ENCODE data around the gene EPB41L4B. TPM values are rescaled to one million over a fixed set of nuclear protein-coding genes. Genes with fewer than 3 reads are reported as not detected.

The EPB41L4B gene
- total RNA-seq, 6 experiments from 2014 or later = 0.33 to 0.37 (median 0.35) TPM; not detected in 2

DNA sequence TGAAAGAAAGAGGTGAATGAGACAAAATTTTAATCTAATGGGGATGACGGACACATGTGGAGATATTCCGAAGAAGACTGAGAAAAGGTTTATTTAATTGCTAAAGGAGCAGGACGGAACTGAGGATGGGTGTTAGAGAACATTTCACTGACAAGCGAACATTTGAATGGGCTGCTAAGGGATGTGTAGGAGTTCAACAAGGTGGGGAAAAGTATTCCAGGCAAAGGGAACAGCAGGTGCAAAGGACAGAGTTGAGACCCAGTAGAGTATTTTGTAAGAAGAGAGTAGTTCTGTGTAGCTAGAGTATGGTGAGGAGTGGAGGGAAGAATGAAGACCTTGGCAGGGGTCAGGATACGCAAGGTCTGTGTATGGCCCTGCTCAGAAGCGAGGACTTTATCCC lies 106.4 kb downstream of the EPB41L4B start:
- TF ChIP-seq, protein P1, sequence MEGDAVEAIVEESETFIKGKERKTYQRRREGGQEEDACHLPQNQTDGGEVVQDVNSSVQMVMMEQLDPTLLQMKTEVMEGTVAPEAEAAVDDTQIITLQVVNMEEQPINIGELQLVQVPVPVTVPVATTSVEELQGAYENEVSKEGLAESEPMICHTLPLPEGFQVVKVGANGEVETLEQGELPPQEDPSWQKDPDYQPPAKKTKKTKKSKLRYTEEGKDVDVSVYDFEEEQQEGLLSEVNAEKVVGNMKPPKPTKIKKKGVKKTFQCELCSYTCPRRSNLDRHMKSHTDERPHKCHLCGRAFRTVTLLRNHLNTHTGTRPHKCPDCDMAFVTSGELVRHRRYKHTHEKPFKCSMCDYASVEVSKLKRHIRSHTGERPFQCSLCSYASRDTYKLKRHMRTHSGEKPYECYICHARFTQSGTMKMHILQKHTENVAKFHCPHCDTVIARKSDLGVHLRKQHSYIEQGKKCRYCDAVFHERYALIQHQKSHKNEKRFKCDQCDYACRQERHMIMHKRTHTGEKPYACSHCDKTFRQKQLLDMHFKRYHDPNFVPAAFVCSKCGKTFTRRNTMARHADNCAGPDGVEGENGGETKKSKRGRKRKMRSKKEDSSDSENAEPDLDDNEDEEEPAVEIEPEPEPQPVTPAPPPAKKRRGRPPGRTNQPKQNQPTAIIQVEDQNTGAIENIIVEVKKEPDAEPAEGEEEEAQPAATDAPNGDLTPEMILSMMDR (IDR thresholded peaks at IDR 0.05) = no peak
- peaks cover 40% of the 10 kb centered on the region for H3K27me3 Mint-ChIP-seq (ENCODE audit: insufficient read depth)
- H3K4me1 Mint-ChIP-seq (ENCODE audit: low read depth) = no peaks in the 10 kb centered on the region
- no peak for DNase-seq
- H3K36me3 Mint-ChIP-seq (ENCODE audit: low read depth) = no peaks in the 10 kb centered on the region; the same call in 1 of the 2 replicates
- no peak overlapping the region for H3K27ac Mint-ChIP-seq
- H3K4me3 Mint-ChIP-seq = no peak overlapping the region
- no peaks in the 10 kb centered on the region for H3K9me3 Mint-ChIP-seq

DNA sequence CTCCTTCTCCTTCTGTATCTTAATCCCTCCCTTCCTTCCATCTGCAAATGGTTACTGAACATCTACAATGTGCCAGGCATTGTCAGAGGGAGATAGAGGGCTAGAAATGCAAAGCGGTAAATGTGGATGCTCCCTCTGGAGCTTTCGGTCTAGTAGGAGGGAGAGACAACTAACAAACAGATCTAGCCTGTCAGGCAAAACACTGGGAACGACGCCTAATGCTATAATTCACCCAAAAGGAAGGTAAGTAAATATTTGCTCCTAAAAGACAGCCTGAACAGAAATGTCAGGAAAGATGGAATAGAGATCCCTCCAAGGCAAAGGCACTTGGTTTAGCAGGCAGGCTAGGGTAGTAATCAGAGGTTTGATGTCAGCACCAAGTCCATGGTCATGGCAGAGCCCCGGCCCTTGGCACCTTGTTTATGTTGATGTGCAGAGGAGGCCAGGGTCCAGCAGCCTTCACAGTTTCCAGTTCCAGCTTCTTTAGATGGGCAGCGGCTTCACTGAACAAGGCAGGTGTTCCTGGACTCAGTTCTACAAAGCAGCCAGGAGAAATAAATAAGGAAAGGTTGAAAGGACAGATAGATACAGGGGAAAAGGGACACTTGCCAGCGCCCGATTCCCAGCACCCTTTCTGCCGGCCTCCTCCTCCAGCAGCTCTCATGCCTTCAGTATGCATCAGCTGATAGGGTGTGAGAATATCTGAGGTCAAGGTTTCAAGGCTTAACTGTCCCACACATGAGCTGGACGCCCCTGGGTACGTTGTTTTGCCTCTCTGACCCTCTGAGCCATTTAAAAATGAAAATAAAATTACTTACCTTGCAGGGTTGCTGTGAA lies 107.4 kb downstream of the EPB41L4B start:
- H3K27me3 Mint-ChIP-seq (ENCODE audit: insufficient read depth) = peaks cover 41% of the 10 kb centered on the region
- TF ChIP-seq, protein P1 (IDR thresholded peaks at IDR 0.05) = no peak
- H3K36me3 Mint-ChIP-seq (ENCODE audit: low read depth) = no peaks in the 10 kb centered on the region; the same call in 1 of the 2 replicates
- no peak for DNase-seq
- no peaks in the 10 kb centered on the region for H3K4me1 Mint-ChIP-seq (ENCODE audit: low read depth)
- no peaks in the 10 kb centered on the region for H3K9me3 Mint-ChIP-seq
- H3K27ac Mint-ChIP-seq = no peak overlapping the region
- H3K4me3 Mint-ChIP-seq = no peak overlapping the region

DNA sequence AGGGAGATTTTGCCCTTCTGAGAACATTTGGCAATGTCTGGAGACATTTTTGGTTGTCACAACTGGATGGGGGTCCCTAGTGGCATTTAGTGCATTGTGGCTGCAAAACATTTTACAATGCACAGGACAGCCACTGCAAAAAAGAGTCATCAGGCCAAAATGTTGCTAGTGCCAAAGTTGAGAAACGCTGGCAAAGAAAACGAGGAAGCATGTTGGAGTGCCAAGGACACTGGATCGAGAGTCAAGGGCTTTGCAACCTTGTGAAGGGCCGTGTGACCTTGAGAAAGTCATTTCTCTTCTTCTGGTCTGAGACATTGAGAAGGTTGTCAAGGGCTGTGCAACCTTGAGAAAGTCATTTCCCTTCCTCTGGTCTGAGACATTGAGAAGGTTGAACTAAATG lies 108.1 kb downstream of the EPB41L4B start:
- DNase-seq = no peak
- Mint-ChIP-seq H3K36me3 (ENCODE audit: low read depth) (no peaks in the 10 kb centered on the region; the same call in 1 of the 2 replicates), H3K9me3 (no peaks in the 10 kb centered on the region), H3K4me3 (no peak overlapping the region), H3K27me3 (ENCODE audit: insufficient read depth) (peaks cover 42% of the 10 kb centered on the region), H3K4me1 (ENCODE audit: low read depth) (no peaks in the 10 kb centered on the region), H3K27ac (no peak overlapping the region)
- TF ChIP-seq, protein P1 (IDR thresholded peaks at IDR 0.05) = no peak

DNA sequence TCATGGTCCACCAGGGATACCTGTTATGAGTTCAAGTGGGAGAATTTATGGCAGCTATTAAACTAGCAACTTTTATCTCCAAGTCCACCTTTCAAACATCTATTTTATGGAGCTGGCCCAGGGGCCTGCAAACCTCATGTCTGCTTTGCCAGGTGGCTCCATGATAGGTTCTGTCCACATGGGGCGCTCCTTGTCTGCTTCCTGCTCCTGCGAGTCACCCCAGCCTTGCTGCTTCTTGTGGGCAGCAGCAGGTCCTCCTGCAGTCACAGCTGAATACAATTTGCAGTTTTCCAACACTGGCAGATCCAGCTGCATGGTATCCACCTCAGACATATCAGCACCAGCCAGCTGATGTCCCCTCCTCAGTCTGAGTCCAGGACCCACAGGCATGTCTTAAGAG lies 114.2 kb downstream of the EPB41L4B start:
- TF ChIP-seq, protein P1 (IDR thresholded peaks at IDR 0.05) = no peak
- Mint-ChIP-seq H3K36me3 (ENCODE audit: low read depth) (no peaks in the 10 kb centered on the region), H3K4me3 (no peak overlapping the region), H3K27ac (no peak overlapping the region), H3K4me1 (ENCODE audit: low read depth) (no peaks in the 10 kb centered on the region), H3K9me3 (no peaks in the 10 kb centered on the region), H3K27me3 (ENCODE audit: insufficient read depth) (peaks cover 28% of the 10 kb centered on the region)
- no peak for DNase-seq

DNA sequence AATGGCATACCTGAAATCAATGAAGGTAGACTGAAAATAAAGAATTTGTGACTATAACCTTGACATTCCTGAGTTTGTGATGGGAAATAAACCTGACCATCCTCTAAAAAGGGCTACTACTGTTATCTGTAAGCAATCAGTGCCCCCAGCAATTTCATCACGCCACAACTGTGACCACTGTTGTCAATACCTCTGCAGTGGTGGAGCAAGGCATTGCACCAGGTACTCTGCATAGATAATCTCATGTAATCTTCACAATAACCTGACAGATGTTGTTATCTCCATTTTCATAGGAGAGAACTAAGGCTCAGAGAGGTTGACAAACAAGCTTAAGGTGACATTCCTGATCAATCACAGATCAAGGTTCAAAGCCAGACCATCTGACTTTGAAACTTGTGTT lies 115.3 kb downstream of the EPB41L4B start:
- H3K4me3 Mint-ChIP-seq = no peak overlapping the region
- no peaks in the 10 kb centered on the region for H3K4me1 Mint-ChIP-seq (ENCODE audit: low read depth)
- H3K9me3 Mint-ChIP-seq = no peaks in the 10 kb centered on the region
- H3K27ac Mint-ChIP-seq = no peak overlapping the region
- TF ChIP-seq, protein P1 (IDR thresholded peaks at IDR 0.05) = no peak
- peaks cover 30% of the 10 kb centered on the region for H3K27me3 Mint-ChIP-seq (ENCODE audit: insufficient read depth)
- no peak for DNase-seq
- H3K36me3 Mint-ChIP-seq (ENCODE audit: low read depth) = no peaks in the 10 kb centered on the region

Measured in HFFc6 (cell line).